Muscle of arm (tissue), 12 donors: ENCODE measurements around the gene DDR2. TPM values are rescaled to one million over a fixed set of nuclear protein-coding genes. Genes with fewer than 3 reads are reported as not detected.

ENCODE experiments used
- DNase-seq: peaks from one replicate; pipeline ENCODE4 v3.0.0-alpha.2; 2013
- polyA plus RNA-seq, 12 donors: library from polyadenylated mRNA; unstranded; fragments of 120-200 nt; gene quantifications; one replicate each; pipeline ENCODE4 v1.2.1, GENCODE V29; 2013; ENCODE audit not compliant: insufficient read length in 12 of 12

DDR2 gene
- polyA plus RNA-seq, 12 donors, result 33.2 to 68.4 (median 50.7) TPM; not detected in 1

- no peak for DNase-seq
These were observed 38.8 kb downstream of the DDR2 start for GRCh38 chr1:162670928-162671663.

DNA sequence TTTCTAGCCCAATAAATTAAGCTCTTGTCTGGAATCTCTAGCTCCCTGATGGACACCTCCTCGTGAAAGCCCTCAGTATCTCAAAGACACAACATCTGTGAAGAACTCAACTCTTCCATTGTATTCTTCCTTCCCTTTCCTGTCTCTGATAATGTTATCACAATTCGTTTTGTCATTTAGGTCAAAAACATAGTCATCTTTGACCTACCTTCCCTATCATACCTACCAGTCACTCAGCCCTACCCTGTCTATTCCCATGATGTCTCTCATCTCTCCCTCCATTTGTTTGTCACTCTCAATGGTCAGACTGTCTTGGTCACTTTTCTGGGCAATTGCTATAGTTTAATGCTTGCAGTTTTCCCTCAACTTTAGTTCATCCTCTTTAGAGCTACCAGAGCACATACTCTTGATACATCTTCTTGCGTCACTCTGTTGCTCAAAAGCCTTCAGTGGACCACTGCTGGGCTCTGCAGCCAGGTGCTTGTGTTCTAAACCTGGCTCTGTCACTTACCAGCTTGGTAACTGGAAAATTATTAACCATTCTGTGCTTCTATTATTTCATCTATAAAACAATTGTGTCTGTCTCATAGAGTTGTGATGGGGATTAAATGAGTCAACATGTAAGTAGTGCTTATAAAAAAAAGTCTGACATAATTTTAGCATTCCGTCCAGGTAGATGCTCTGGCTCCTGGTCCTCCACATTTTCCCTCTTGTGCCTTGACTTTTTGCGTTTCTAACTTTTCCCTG, 39.6 kb downstream of the DDR2 start:
- DNase-seq, result no peak

DNA sequence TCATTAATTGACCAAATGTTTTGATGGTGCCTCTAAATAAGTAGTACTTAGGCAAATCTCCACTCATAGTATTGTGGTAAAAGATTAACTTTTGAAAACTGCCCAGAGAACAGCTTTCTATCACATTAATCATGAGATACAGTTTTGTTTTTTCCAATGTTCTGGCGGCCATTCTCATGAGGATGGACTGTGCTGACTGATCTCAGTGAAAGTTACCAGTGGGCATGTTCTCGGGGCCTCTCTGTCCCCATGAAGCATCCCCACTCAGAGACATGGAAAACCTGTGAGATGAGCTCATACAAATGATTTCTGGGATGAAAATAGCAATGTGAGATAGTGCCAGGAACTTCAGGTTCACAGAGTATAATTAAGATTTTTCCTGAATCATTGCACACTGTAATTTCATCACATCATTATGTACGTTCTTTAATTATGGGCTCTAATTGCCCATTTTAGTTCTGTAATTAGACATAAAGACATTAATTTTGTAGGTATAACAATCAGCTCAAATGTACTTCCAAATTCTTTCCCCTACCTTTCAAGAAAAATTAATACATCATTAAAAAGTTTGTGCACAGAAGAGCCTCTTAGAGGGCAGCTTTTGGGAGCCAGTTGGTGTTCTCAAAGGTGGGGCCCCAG, 40.5 kb downstream of the DDR2 start:
- DNase-seq, result no peak

DNA sequence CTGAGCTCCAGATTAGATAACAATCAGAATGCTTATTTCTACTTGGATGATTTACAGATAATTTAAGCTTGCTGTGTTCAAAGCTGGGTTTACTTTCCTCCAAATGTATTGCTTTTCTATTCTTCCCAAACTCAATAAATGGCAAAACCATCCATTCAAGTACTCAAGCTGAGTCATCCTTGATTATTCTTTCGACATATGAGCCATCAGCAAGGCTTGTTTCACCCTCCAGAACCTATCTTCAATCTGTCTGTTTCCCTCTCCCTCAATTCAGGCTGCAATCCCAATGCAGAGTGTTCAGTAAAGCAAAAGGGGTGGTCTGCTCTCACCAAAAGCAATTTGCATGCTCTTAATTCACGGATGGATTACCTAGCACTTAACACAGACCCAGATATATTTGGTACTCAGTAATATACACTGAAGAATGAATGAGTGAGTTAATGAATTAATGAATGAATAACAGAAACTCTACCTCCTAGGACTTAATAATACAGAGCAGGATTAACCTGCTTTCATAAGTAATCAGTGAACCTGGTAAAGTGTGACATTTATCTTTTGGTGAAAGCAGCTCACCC, 41.9 kb downstream of the DDR2 start:
- DNase-seq, result no peak

GRCh38 chr1:162676087-162676486, 43.8 kb downstream of the DDR2 start:
- DNase-seq, result no peak

DNA sequence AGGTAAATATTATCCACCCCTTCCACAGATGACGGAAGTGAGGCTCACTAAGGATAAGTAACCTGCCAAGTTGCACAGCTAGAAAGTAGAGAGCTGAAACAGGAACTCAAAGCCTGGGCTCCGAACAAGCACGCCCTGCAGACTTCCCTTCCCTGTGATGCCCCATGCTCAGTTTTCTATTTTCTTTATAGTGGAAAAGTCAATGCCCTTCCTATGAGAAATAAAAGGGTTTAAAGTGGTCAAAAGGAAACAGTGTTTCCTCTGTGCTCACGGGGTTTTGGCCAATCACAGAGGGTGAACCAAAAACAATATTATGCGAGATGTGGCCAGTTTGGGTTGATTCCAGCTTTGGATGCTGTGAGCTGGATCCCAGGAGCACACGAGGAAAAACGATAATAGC, 44.5 kb downstream of the DDR2 start:
- DNase-seq, result no peak

DNA sequence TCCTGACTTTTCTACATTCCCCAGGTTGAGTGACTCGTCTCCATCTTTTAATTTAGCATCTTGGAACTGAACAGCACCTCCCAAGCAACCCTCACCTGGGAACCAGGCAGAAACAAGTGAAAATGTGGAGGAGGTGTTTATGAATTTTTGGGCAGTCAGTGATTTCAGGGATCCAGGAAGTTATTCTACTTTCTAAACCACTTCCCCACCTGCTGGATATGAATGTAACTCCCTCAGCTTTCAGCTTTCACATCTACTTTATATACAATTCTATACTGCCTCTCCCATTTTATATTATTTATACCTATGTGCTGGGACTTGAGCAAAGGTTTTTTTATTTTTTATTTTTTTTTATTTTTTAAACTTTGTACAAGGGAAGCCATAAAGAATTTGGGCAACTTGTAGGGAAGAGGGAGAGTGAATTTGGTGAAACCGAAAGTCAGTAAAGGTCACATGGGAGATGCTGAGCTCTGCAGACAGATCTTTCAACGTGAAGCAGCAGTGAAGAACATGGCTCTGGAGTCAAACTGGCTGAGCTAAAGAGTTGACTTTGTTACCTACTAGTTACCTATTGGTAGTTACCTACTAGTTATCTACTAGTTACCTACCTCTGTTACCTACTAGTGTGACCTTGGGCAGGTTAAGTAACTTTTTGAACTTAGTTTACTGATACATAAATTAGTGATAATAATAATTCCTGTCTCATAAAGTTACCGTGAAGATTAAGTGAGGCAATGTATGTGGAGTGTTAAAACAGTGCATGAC, 45.5 kb downstream of the DDR2 start:
- DNase-seq, result no peak

DNA sequence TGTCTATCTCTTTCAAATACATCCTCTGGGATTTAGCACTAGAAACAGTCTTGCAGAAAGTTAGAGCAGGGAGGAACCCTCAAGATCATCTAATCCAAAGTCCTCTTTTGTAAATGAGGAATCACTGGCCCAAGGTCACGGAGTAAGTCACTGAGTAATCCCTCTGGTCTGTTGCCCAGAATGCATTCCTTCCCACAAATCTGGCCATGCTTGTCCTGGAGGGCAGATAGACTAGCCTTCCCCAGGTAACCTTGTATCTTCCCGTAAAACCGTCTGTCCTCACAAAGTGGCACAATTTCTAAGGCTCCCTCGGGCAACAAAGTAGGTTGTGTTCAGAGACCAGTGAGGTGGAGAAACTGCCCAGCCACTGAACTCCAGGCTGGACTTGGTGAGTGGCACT, 46.2 kb downstream of the DDR2 start:
- DNase-seq, result no peak

- no peak for DNase-seq
These were observed 47.0 kb downstream of the DDR2 start for GRCh38 chr1:162679298-162679697.

DNA sequence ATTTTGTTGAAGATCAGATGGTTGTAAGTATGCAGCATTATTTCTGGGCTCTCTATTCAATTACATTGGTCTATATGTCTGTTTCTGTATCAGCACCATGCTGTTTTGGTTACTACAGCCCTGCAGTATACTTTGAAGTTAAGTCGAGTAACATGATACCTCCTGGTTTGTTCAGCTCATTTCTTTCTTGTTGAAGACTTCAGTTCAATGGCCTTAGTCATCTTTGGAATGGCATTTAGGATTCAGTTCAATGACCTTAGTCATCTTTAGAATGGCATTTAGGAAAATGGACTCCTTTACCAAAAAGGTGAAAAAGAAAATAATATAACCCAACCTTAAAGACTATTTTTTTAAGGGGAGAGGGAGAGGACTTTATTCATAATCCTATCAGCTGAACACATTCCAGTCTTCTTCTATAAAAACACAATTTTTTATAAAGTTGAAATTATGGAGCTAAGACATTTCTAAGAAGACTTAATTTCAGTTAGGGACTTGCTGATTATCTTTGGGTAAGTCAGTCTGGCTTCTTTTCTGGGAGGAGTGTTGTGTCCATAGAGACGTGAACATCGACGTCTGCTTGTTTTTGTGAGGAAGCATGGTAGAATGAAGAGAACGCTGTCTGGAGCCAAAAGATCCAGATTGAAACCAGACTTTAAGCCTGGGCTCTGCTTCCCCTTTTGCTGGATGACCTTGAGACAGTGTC, 48.3 kb downstream of the DDR2 start:
- no peak for DNase-seq

GRCh38 chr1:162681122-162681436, 48.8 kb downstream of the DDR2 start:
- DNase-seq, result no peak

DNA sequence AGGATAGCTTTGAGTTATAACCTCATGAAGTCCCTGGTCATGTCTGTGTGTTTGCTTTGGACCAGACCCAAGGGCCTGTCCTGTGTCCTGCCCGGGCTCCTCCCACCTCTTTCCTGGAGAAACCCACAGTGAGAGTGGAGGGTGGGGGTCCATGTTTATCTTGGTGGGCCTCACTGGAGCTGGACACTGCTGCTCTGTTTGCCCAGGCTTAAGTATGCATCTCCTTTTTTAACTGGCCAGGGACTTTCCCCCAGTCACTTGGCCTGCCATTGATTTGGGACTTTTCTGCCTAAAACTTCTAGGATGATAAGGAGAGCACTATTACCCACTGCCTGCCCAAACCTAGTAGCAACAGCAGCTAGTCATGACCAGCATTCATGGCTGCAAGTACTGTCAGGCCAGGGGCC, 49.8 kb downstream of the DDR2 start:
- DNase-seq, result no peak

GRCh38 chr1:162687870-162688269, 55.6 kb downstream of the DDR2 start:
- DNase-seq, result no peak

DNA sequence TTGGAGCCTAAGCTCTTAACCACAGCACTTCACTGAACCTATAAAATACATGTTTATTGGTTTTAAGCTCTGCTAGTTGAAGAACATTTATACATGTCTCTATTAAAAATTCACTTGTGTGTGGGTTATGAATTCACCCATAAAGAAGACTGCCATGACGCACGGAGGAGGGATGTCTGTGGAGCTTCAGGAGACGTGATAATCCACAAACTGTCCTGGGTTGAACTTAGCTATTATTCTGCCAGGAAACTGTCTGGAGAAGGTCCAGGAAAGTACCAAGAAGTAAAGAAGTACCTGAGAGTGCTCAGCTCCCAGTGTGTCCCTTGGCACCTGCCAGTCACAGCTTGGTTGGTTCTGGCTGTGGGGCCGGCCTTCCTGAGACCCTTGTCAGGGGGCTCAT, 56.3 kb downstream of the DDR2 start:
- no peak for DNase-seq

DNA sequence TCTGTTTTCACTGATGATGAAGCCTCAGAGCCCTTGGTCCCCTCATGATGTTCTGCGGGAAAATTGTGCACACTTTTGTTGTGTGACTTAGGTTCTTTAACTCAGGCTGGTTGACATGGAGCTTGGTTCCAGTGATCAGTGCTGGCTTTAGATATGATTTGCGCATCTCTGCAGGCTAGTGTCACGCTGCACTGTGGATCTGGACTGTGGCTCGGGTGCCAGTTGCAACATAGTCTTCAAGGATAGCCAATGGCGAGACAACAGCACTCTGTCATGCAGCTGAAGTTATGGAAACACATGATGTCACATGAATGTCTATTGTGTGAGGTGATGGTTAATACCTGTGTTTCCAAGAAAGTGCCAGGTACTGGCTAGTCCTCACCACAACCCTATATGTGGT, 56.7 kb downstream of the DDR2 start:
- no peak for DNase-seq

- no peak for DNase-seq
These were observed 57.7 kb downstream of the DDR2 start for GRCh38 chr1:162689745-162690671.

- DNase-seq, result no peak
These were observed 58.6 kb downstream of the DDR2 start for GRCh38 chr1:162690672-162691434.

GRCh38 chr1:162691999-162692575, 59.8 kb downstream of the DDR2 start:
- DNase-seq, result no peak

- DNase-seq, result no peak
These were observed 62.6 kb downstream of the DDR2 start for GRCh38 chr1:162694911-162695310.
